NT2/D1 (cell line): Measurements from ENCODE around the gene FBXW8.

ENCODE experiments used
- SUZ12 ChIP-seq: IDR thresholded peaks from 2 replicates; pipeline ENCODE4 v1.6.1; 2011; ENCODE audit not compliant: insufficient read length, insufficient read depth; ENCODE audit errors: extremely low read depth
- YY1 ChIP-seq: IDR thresholded peaks from 2 replicates; pipeline ENCODE4 v1.6.1; 2011; ENCODE audit not compliant: insufficient read length, insufficient read depth
- ZNF274 ChIP-seq: IDR thresholded peaks from 2 replicates; pipeline ENCODE4 v1.6.1; 2011; ENCODE audit warnings: mild to moderate bottlenecking, low read depth, low read length

DNA sequence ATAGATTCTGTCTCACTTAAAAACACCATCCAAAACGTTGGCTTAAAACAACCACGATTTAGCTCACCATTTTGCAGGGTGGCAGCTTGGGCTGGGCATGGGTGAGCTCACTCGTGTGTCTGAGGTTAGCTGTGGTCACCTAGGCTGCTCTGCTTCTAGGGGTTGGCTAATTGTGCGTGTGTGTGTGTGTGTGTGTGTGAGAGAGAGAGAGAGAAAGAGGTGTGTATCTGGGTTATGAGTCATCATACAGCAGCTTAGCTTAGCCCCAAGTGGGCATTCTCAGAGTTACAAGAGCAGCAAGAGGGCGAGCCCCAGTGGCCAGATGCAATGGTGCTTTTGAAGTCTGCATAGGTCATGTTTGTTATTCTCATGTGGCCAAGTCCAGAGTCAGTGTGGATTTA lies 6.0 kb downstream of the FBXW8 start:
- TF ChIP-seq YY1, result no peak
- no peak for TF ChIP-seq ZNF274
- TF ChIP-seq SUZ12, result no peak
